HFFc6 (cell line): Measurements from ENCODE around the gene LHPP. TPM values are rescaled to one million over a fixed set of nuclear protein-coding genes. Genes with fewer than 3 reads are reported as not detected.

ENCODE experiments used
- DNase-seq: peaks from one replicate; pipeline ENCODE4 v3.0.0-alpha.2; 2018
- H3K27ac Mint-ChIP-seq: 2 replicates; pipeline ENCODE4 v1.8.0; 2020; ENCODE audit warnings: mild to moderate bottlenecking, mixed read lengths
- H3K27me3 Mint-ChIP-seq: 2 replicates; pipeline ENCODE4 v1.8.0; 2021; ENCODE audit warnings: mild to moderate bottlenecking, moderate library complexity, mixed read lengths; ENCODE audit not compliant: insufficient read depth
- H3K36me3 Mint-ChIP-seq: 2 replicates; pipeline ENCODE4 v1.8.0; 2021; ENCODE audit warnings: low read depth, mixed read lengths
- H3K4me1 Mint-ChIP-seq: 2 replicates; pipeline ENCODE4 v1.8.0; 2020; ENCODE audit warnings: low read depth, mixed read lengths
- H3K4me3 Mint-ChIP-seq: 2 replicates; pipeline ENCODE4 v1.8.0; 2020; ENCODE audit warnings: mild to moderate bottlenecking, moderate library complexity, mixed read lengths
- H3K9me3 Mint-ChIP-seq: 2 replicates; pipeline ENCODE4 v1.8.0; 2020; ENCODE audit warnings: mild to moderate bottlenecking, mixed read lengths
- CTCF ChIP-seq: fragments of 200-600 bp; sonication (generic); IDR thresholded peaks from 2 replicates; pipeline ENCODE4 v1.5.0; 2021; ENCODE audit warnings: antibody characterized with exemption, mild to moderate bottlenecking
- total RNA-seq, 6 experiments: library from RNA; stranded (reverse); fragmentation: NEBNext Ultra II Directional; extraction: Animal tissue kit (Norgen Biotek cat#: 25700); gene quantifications; 2 replicates in 1 of 6; 3 replicates in 5 of 6; pipeline ENCODE4 v1.2.3, GENCODE V29; 2021

LHPP gene
- total RNA-seq, 6 experiments from 2014 or later: 12.5 to 17.3 (median 14.0) TPM

DNA sequence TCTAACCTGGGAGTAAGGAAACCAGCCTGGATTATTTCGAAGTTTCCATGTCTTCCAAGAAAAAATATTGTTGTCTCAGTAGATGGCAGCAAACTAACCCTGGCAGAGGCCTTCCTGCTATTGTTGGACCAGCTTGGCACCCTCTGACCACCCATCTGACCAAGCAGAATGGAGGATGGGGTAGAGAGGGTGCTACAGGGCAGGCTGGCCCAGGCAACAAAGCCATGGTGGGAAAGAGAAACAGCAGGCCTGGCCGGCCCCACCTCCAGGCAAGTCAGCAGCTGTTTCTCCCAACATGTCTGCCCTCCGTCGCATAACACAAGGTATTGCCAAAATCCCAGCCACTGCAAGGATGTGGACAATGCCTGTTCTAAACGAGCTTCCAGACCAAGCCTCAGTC is 187.6 kb downstream of the LHPP start:
- DNase-seq: no peak

GRCh38 chr10:124650263-124650662 is 188.6 kb downstream of the LHPP start:
- Mint-ChIP-seq H3K36me3 (no peaks in the 10 kb centered on the region), H3K27me3 (no peaks in the 10 kb centered on the region; the same call in 1 of the 2 replicates), H3K27ac (no peak overlapping the region), H3K4me3 (no peak overlapping the region), H3K4me1 (peaks cover 36% of the 10 kb centered on the region), H3K9me3 (no peaks in the 10 kb centered on the region)
- DNase-seq: no peak
- no peak for TF ChIP-seq CTCF

More for the DNA sequence above, 187.6 kb downstream of the LHPP start:
- Mint-ChIP-seq H3K27me3 (no peaks in the 10 kb centered on the region; the same call in 1 of the 2 replicates), H3K9me3 (no peaks in the 10 kb centered on the region), H3K4me1 (peaks cover 36% of the 10 kb centered on the region), H3K36me3 (no peaks in the 10 kb centered on the region), H3K27ac (no peak overlapping the region; the same call in 1 of the 2 replicates), H3K4me3 (no peak overlapping the region)
- TF ChIP-seq CTCF: peak; percentile 23; the same call in 1 of the 2 replicates

- H3K27ac Mint-ChIP-seq: no peak overlapping the region
- no peaks in the 10 kb centered on the region for H3K36me3 Mint-ChIP-seq
- no peak overlapping the region for H3K4me3 Mint-ChIP-seq
- no peaks in the 10 kb centered on the region for H3K9me3 Mint-ChIP-seq
- TF ChIP-seq CTCF: no peak
- no peak for DNase-seq
- no peaks in the 10 kb centered on the region; the same call in 1 of the 2 replicates for H3K27me3 Mint-ChIP-seq
- H3K4me1 Mint-ChIP-seq: peaks cover 36% of the 10 kb centered on the region
These were observed 189.3 kb downstream of the LHPP start for GRCh38 chr10:124650820-124651401.

GRCh38 chr10:124651402-124651891 is 189.8 kb downstream of the LHPP start:
- no peak for DNase-seq
- Mint-ChIP-seq H3K9me3 (no peaks in the 10 kb centered on the region), H3K27me3 (no peaks in the 10 kb centered on the region; the same call in 1 of the 2 replicates), H3K27ac (no peak overlapping the region), H3K36me3 (no peaks in the 10 kb centered on the region), H3K4me1 (peaks cover 30% of the 10 kb centered on the region), H3K4me3 (no peak overlapping the region)
- TF ChIP-seq CTCF: no peak

DNA sequence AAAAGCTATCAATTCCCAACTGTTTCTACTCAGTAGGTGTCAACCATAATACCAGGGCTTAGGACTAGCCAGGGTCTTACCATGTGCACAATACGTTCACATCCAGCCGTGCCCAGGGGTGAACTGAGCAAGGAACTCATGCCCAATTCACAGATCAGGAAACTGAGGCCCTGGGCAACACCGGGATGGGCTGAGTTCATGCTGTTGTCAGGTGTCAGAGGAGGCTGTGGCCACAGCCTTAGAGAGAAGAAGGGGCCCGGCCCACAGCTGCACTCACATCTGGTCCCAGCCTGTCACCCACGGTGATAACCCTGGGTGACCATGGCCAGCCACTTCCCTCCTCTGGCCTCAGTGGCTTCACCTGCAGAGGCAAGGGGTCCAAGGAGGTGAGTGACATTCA is 190.6 kb downstream of the LHPP start:
- H3K27me3 Mint-ChIP-seq: no peaks in the 10 kb centered on the region; the same call in 1 of the 2 replicates
- no peaks in the 10 kb centered on the region for H3K36me3 Mint-ChIP-seq
- no peaks in the 10 kb centered on the region for H3K9me3 Mint-ChIP-seq
- no peak for TF ChIP-seq CTCF
- H3K27ac Mint-ChIP-seq: no peak overlapping the region
- DNase-seq: no peak
- peaks cover 23% of the 10 kb centered on the region for H3K4me1 Mint-ChIP-seq
- H3K4me3 Mint-ChIP-seq: no peak overlapping the region
